Measurements from ENCODE around the gene AJAP1.

DNA sequence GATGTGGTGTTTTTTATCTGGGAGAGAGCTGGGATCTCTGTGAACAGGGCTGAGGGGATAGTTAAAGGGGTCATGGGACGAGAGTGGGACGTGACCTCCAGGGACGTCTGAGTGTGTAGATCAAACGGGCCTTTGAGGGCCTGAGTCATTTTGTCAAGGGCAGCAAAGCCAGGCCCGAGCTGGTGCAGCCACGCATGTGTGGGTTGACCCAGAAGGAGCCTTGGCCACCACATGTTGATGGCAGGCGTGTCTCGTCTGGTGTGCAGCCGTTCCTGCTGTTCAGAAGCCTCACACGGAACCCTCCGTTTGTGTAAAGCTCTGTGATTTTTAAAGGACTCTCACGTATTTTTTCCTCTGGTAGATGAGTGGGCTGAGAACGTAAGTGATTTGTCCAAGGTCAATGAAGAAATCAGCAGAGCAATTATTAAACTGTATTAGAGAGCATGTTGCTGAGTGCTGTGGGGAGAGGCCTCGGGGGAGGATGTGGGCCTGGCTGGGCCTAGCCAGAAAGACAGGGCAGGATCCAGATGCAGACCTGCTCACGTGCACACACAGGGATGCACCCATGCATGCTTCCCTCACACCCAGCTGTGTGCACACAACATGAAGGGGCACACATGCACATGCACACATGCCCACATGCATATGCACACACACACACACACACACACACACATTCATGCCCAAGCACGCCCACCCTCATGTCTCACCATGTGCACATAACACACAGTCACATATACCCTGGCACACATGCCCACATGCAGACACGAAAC is 89.8 kb downstream of the AJAP1 start:
- TF ChIP-seq MAX (IDR thresholded peaks at IDR 0.05) (no peak), FOXM1 (IDR thresholded peaks at IDR 0.05; ENCODE audit: borderline replicate concordance, low read depth) (no peak), NFIC (IDR thresholded peaks at IDR 0.05) (no peak), CREB1 (IDR thresholded peaks at IDR 0.05; ENCODE audit: low read depth) (no peak)

Data from Ishikawa (cell line).